ENCODE results near the gene SLC15A4.
A peak's percentile ranks its signal among the peaks of the same experiment; 100 is the strongest.
"Not testable (repeated sequence)": the region's sequence is repeated elsewhere in the genome, so short reads cannot be mapped to it uniquely, and the experiment has no call there.

The SLC15A4 gene

DNA sequence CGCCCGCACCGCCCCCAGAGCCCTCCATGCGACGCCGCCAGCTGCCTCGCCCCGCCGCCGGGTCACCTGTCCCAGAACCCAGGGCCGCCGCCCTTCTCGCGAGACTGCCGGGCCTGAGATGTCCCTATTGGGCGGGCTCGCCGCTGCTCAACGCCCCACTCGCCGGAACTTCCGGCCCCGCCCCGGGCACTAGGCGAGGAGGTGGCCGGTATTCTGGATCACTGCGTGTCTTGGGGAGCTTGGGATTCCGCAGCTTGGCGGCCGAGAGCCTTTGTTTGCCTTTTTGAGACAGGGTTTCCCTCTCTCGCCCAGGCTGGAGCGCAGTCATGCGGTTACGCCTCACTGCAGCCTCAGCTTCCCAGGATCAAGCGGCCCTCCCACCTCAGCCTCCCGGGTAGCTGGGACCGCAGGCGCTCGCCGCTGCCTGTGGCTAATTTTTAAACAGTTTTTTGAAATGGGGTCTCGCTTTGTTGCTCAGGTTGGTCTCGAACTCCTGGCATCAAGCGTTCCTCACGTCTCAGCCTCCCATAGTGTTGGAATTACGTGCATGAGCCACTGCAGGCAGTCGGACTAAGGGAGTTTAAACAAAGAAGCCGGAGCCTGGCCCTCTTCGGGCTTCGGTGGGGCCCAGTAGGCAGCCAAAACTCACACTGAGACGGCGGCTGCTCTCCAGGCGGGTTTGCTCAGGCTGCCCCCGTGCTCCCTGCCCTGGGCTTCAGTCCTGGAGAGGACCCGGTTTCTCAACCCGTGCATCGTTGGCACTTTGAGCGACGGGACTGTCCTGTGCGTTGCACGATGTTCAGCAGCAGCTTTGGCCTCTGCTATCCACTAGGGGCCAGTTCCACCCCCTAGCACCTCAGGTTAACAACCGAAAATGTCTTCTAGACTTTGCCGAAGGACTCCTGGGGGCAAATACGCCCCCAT is at the start of gene SLC15A4:
TSS of gene SLC15A4 (minus strand) at position 43 of the 924 bp plus-strand sequence. CDS start at position 28, 15 bp downstream.
- peak; percentile 96 for DNase-seq (ENCODE audit: low spot score)

DNA sequence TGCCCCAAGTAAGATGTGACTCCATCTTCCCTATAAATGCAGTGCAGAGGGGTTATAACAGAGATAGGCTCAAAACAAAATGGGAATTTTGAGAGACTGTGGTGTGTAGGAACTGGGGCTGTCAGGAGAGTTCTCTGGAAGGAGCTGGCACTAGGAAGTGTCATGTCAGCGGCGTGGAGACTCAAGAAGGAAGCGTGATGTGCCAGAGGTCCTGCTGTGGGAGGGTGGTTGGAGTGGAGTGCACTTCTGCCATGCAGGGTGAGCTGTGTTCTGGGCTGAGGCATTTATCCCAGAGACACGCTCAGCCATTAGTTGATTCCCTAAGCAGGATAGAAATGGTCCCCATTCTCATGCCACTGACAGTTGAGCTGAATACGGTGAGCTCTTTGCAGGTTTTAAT is 48.5 kb upstream of the SLC15A4 start:
- DNase-seq (ENCODE audit: low spot score), result no peak

DNA sequence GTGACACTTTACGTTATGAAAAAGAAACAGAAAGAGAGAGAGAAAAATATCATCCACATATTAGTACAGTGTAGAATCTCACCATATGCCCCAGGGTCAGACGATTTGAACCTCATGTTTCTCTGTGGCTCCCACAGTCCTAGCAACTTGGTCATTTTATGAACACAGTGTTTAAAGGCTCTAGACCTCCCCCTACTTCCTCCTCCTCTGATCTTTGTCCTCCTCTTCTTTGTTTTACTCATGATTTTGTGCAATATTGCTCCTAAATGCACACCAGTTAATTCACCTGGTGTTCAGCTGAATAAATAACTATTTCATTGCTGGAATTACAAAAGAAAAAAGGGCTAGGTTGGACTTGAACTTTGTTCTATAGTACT is 47.7 kb upstream of the SLC15A4 start:
- no peak for DNase-seq (ENCODE audit: low spot score)

DNA sequence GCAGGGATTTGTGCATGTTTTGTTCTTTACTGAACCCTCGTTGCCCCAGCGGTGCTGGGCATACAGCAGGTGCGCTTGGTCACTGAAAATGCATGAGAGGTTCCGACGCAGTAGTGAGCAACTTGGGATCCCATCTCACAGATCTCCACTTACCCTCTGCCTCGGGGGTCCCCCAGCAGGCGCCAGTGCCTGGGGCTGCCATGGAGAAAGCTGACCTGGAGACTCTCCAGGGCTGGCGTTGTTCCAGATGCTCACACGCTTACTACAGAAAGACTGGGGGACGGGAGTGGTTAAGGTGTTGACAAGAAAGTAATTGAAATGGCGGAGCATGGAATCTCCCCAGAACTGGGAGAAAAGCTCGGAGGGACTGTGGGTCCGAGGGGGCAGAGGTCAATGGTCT is 43.7 kb upstream of the SLC15A4 start:
- no peak for DNase-seq (ENCODE audit: low spot score)

GRCh38 chr12:128864516-128865186 is 40.9 kb upstream of the SLC15A4 start:
- DNase-seq (ENCODE audit: low spot score), result no peak

DNA sequence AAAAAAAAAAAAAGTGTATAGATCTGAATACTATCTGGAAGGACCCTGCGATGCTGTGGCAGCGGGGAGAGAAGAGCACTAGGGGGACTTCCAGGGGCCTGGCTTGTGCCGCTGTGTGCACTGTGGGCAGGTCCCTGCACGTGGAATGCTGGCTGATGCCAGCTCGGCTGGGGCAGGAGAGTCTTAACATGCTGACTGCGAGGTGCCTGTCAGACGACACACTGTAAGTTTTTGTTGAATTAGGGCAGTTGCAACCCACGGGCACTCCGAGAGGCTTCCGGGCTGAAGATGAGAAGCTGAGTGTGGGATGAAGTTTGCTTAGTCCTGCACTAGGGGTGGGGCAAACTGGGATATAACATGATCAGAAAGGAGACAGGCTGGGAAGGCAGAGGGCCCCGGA is 40.2 kb upstream of the SLC15A4 start:
- DNase-seq (ENCODE audit: low spot score), result no peak

- no peak for DNase-seq (ENCODE audit: low spot score)
These were observed 37.7 kb upstream of the SLC15A4 start for GRCh38 chr12:128861226-128862016.

- no peak for DNase-seq (ENCODE audit: low spot score)
These were observed 35.6 kb upstream of the SLC15A4 start for GRCh38 chr12:128859311-128859710.

DNA sequence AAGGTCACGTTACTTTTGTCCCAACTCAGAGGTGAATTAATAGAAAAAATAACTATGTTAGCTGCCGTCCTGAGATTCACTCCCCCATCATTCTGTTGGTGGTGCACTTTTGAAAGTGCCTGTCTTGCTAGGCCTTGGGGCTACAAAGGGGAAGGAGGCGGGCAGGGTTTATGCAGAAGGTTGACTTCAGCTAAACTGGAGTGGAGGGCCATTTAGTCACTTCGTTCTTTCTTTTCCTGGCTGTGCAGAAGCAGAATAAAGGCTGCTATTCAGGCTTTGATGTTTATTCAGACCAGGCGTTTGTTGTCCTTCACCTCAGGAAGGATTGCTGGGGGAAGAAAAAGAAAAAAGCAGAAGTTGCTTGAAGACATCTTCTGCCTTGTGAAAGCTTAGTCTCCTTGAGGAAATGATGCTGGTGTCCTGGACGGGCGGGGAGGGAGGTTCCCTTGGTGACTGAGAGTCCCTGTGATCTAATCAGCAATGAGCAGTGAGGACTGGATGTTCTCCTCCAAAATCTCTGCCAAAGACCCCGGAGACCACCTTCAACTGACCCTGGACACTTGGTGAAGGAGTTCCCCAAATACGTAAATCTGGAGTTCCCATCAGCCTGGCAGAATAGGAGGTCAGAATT is 33.5 kb upstream of the SLC15A4 start:
- no peak for DNase-seq (ENCODE audit: low spot score)

DNA sequence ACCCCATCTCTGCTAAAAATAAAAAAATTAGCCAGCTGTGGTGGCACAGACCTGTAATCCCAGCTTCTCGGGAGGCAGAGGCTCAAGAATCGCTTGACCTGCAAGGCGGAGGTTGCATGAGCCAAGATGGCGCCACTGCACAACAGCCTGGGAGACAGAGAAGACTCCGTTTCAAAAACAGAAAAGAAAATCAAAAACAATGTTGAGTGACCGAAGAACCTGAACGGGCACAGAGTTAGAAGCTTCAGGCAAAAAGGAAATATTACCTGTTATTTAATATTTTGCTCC is 33.0 kb upstream of the SLC15A4 start:
- no peak for DNase-seq (ENCODE audit: low spot score)

DNA sequence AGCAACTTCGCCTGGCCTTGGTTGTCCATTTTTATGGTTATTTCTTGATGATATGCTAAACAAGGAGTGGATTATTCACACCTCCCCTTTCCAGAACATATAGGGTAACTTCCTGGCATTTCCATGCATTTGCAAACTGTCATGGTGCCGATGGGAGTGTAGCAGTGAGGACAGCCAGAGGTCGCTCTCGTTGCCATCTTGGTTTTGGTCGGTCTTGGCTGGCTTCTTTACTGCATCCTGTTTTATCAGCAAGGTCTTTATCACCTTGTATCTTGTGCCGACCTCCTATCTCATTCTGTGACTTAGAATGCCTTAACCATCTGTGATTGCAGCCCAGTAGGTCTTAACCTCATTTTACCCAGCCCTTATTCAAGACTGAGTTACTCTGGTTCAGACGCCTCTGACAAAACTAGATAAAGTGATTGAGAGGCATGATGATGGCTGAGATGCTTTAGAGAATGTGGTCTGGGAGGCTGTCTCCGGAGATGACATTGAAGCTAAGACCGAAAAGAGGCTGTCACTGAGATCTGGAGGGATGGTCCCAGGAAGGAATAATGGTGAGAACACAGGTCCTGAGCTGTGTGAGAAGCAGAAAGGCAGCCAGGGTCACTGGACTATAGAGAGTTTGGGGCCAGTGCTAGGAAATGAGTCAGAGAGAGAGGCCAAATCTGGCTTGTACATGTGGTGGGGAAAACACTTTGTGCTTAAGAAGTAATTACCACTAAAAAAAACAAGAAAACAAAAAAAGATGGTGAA is 32.5 kb upstream of the SLC15A4 start:
- no peak for DNase-seq (ENCODE audit: low spot score)

DNA sequence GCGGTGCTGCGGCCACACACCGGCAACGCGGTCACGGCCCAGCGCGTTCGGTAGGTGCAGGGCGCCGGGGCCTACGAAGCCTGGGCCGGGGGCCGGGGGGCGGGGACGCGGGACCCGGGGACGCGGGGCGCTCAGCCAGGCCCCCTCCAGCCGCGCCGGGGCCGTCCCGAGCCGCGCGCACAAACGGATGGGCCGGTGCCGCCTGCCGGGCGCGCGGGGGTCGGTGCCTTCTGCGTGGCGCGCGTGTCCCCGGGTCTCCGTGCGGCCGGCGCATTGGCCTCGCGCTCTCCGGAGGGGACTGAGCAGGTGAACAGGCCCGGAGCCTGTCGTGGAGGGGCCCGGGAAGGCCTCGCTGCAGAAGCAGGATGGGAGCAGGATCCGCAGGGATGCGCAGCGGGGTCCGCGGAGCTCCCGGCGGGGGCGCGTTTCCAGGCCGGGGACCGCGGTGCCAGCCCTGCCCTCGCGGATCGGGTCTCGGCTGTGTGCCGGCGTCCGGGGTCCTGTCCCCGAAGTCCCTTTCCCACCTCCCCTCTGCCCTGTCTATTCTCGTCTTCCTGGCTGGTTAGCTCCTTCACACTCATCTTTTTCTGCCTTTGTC is 29.9 kb upstream of the SLC15A4 start:
- DNase-seq (ENCODE audit: low spot score), result no peak

DNA sequence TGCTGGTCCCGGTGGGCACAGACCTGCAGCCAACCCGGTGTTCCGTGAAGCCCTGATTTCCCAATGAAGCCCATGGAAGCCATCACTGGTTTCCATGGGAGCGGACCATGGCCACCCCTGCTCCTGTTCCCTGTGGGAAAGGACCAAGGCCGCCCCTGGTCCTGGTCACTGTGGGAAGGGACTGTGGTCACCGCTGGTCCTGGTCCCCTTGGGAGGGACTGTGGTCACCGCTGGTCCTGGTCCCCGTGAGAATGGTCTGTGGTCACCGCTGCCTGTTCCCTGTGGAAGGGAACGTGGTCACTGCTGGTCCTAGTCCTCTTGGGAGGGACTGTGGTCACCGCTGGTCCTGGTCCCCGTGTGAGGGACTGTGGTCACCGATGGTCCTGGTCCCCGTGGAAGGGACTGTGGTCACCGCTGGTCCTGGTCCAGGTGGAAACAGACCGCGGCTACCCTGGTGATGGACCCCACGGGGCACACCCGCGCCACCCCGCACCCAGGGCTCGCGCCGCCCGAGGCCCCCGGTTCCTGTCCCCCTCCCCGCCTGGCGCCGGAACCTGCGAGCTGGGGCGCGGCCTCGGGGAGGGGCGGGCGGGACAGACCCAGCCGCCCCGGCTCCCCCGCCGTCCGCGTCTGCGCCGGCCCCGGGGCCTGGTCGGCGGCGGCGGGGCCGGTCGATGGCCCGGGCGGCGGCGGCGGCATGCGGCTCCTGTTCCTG is 29.3 kb upstream of the SLC15A4 start, which contains the start of gene GLT1D1:
TSS of gene GLT1D1 (plus strand) at position 594 of the 715 bp plus-strand sequence. CDS start at position 698, 104 bp downstream.
- DNase-seq (ENCODE audit: low spot score), result no peak

GRCh38 chr12:128852026-128852698 is 28.4 kb upstream of the SLC15A4 start:
- DNase-seq (ENCODE audit: low spot score), result no peak

DNA sequence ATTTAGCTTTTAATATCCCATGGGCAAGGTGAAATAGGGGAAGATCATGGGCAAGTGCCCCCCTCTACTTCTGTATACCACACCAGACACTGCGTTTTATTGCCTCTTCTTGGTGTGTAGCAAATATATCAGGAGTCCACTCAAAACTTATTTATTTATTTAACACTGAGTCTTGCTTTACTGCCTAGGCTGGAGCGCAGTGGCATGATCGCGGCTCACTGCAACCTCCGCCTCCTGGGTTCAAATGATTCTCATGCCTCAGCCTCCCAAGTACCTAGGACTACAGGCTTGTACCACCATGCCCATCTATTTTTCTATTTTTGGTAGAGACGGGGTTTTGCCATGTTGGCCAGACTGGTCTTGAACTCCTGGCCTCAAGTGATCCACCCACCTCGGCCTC is 27.7 kb upstream of the SLC15A4 start:
- not testable (repeated sequence) for DNase-seq (ENCODE audit: low spot score)

GRCh38 chr12:128850400-128850799 is 26.6 kb upstream of the SLC15A4 start:
- DNase-seq (ENCODE audit: low spot score), result no peak

GRCh38 chr12:128849806-128850205 is 26.0 kb upstream of the SLC15A4 start:
- DNase-seq (ENCODE audit: low spot score), result not testable (repeated sequence)

GRCh38 chr12:128848371-128848770 is 24.6 kb upstream of the SLC15A4 start:
- no peak for DNase-seq (ENCODE audit: low spot score)

DNA sequence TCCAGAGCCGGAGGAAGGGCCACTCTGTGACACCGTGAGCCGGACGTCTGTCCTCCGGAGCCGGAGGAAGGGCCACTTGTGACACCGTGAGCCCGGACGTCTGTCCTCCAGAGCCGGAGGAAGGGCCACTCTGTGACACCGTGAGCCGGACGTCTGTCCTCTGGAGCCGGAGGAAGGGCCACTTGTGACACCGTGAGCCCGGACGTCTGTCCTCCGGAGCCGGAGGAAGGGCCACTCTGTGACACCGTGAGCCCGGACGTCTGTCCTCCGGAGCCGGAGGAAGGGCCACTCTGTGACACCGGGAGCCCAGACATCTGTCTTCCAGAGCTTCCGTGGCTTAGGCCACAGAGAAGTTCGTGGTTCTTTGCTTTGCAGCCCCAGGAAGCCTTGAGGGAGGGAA is 22.9 kb upstream of the SLC15A4 start:
- DNase-seq (ENCODE audit: low spot score), result not testable (repeated sequence)

All from activated CD4-positive, alpha-beta T cell treated with anti-CD3 and anti-CD28 coated beads, Interleukin-2, Interleukin-4, amounts not matched to agents 100 ng/mL and 50 ng/mL, durations not matched to agents 16 hours and 8 hours (primary cell).